ENCODE results near the gene PRSS27. TPM values are rescaled to one million over a fixed set of nuclear protein-coding genes. Genes with fewer than 3 reads are reported as not detected.
A peak's percentile ranks its signal among the peaks of the same experiment; 100 is the strongest.
"Not testable (repeated sequence)": the region's sequence is repeated elsewhere in the genome, so short reads cannot be mapped to it uniquely, and the experiment has no call there.

PRSS27 gene
- total RNA-seq, 2 donors from 2014 or later = 4.4 to 8.7 TPM

- H3K27me3 ChIP-seq (replicated peaks; ENCODE audit: insufficient read depth); H3K27ac ChIP-seq; H3K9me3 ChIP-seq; H3K36me3 ChIP-seq; DNase-seq (ENCODE audit: low spot score); ATAC-seq (ENCODE audit: insufficient number of reproducible peaks, low FRiP score, low read depth): not testable (repeated sequence)
- Histone ChIP-seq H3K4me3 (peak overlapping the region; percentile 37), H3K4me1 (ENCODE audit: control insufficient read depth in 1 of 2, low read depth in 2 of 2) (peaks cover 6 to 26% of the 10 kb centered on the region in 2 donors)
- TF ChIP-seq, protein P1, sequence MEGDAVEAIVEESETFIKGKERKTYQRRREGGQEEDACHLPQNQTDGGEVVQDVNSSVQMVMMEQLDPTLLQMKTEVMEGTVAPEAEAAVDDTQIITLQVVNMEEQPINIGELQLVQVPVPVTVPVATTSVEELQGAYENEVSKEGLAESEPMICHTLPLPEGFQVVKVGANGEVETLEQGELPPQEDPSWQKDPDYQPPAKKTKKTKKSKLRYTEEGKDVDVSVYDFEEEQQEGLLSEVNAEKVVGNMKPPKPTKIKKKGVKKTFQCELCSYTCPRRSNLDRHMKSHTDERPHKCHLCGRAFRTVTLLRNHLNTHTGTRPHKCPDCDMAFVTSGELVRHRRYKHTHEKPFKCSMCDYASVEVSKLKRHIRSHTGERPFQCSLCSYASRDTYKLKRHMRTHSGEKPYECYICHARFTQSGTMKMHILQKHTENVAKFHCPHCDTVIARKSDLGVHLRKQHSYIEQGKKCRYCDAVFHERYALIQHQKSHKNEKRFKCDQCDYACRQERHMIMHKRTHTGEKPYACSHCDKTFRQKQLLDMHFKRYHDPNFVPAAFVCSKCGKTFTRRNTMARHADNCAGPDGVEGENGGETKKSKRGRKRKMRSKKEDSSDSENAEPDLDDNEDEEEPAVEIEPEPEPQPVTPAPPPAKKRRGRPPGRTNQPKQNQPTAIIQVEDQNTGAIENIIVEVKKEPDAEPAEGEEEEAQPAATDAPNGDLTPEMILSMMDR (IDR thresholded peaks at IDR 0.05) = peak; percentile 60
Measured at GRCh38 chr16:2670017-2670416, 50.0 kb downstream of the PRSS27 start.

DNA sequence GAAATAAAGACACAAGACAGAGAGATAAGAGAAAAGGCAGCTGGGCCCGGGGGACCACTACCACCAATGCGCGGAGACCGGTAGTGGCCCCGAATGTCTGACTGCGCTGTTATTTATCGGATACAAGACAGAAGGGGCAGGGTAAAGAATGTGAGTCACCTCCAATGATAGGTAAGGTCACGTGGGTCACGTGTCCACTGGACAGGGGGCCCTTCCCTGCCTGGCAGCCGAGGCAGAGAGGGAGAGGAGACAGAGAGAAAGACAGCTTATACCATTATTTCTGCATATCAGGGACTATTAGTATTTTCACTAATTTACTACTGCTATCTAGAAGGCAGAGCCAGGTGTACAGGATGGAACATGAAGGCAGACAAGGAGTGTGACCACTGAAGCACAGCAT lies 50.4 kb downstream of the PRSS27 start:
- not testable (repeated sequence) for H3K27ac ChIP-seq; H3K9me3 ChIP-seq; H3K36me3 ChIP-seq; DNase-seq (ENCODE audit: low spot score); ATAC-seq (ENCODE audit: insufficient number of reproducible peaks, low FRiP score, low read depth); H3K27me3 ChIP-seq (replicated peaks; ENCODE audit: insufficient read depth)
- Histone ChIP-seq H3K4me3 (peak overlapping the region; percentile 37), H3K4me1 (ENCODE audit: control insufficient read depth in 1 of 2, low read depth in 2 of 2) (peaks cover 6 to 26% of the 10 kb centered on the region in 2 donors)

GRCh38 chr16:2666671-2667070 lies 53.4 kb downstream of the PRSS27 start:
- not testable (repeated sequence) for H3K27ac ChIP-seq; DNase-seq (ENCODE audit: low spot score); ATAC-seq (ENCODE audit: insufficient number of reproducible peaks, low FRiP score, low read depth); H3K9me3 ChIP-seq; H3K36me3 ChIP-seq; H3K27me3 ChIP-seq (replicated peaks; ENCODE audit: insufficient read depth); H3K4me3 ChIP-seq
- peaks cover 0 to 10% of the 10 kb centered on the region in 2 donors for H3K4me1 ChIP-seq (ENCODE audit: control insufficient read depth in 1 of 2, low read depth in 2 of 2)

- Histone ChIP-seq H3K9me3 (no peaks in the 10 kb centered on the region), H3K27ac (no peak overlapping the region), H3K4me1 (ENCODE audit: control insufficient read depth in 1 of 2, low read depth in 2 of 2) (no peaks in the 10 kb centered on the region), H3K4me3 (no peak overlapping the region), H3K36me3 (peaks cover 9% of the 10 kb centered on the region), H3K27me3 (replicated peaks; ENCODE audit: insufficient read depth) (no peaks in the 10 kb centered on the region)
- TF ChIP-seq, protein P1 (IDR thresholded peaks at IDR 0.05) = no peak
- ATAC-seq (ENCODE audit: insufficient number of reproducible peaks, low FRiP score, low read depth) = no peak
- no peak for DNase-seq (ENCODE audit: low spot score)
Measured at GRCh38 chr16:2664574-2664982, 55.4 kb downstream of the PRSS27 start.

GRCh38 chr16:2663553-2664546 lies 56.2 kb downstream of the PRSS27 start:
- TF ChIP-seq, protein P1 (IDR thresholded peaks at IDR 0.05) = no peak
- Histone ChIP-seq H3K27ac (no peak overlapping the region), H3K4me1 (ENCODE audit: control insufficient read depth in 1 of 2, low read depth in 2 of 2) (no peaks in the 10 kb centered on the region), H3K4me3 (no peak overlapping the region), H3K9me3 (no peaks in the 10 kb centered on the region), H3K27me3 (replicated peaks; ENCODE audit: insufficient read depth) (no peaks in the 10 kb centered on the region), H3K36me3 (peaks cover 8% of the 10 kb centered on the region)
- DNase-seq (ENCODE audit: low spot score) = no peak
- ATAC-seq (ENCODE audit: insufficient number of reproducible peaks, low FRiP score, low read depth) = no peak

Other genes starting within 250 kb of the PRSS27 start
- under 1 TPM in 1 of 2 donors, not detected in 1; 0.28 TPM for gene NTN3, start 248.9 kb downstream of the PRSS27 start, total RNA-seq
- 10 to 100 TPM; 14.5 to 15.0 TPM for gene TBC1D24, start 245.1 kb downstream of the PRSS27 start, total RNA-seq
- 10 to 100 TPM; 42.5 to 51.3 TPM for gene ATP6V0C, start 206.3 kb downstream of the PRSS27 start, total RNA-seq
- 10 to 100 TPM; 42.6 to 67.0 TPM for gene AMDHD2, start 199.9 kb downstream of the PRSS27 start, total RNA-seq
- gene CEMP1, start 188.8 kb downstream of the PRSS27 start, total RNA-seq = under 1 TPM in 1 of 2 donors, not detected in 1; 0.63 TPM
- gene PDPK1, start 182.2 kb downstream of the PRSS27 start, total RNA-seq = 10 to 100 TPM; 31.9 to 44.3 TPM
- gene KCTD5, start 37.7 kb downstream of the PRSS27 start, total RNA-seq = 10 to 100 TPM; 13.8 to 19.2 TPM
- gene SRRM2, start 32.4 kb upstream of the PRSS27 start, total RNA-seq = 100 to 1,000 TPM; 476 to 541 TPM
- gene ELOB, start 57.1 kb upstream of the PRSS27 start, total RNA-seq = 100 to 1,000 TPM; 269 to 518 TPM
- gene PRSS33, start 67.3 kb upstream of the PRSS27 start, total RNA-seq = not detected
- not detected for gene PRSS41, start 78.2 kb upstream of the PRSS27 start, total RNA-seq
- gene PRSS21, start 97.0 kb upstream of the PRSS27 start, total RNA-seq = under 1 TPM in 1 of 2 donors, not detected in 1; 0.54 TPM
- gene ZG16B, start 110.1 kb upstream of the PRSS27 start, total RNA-seq = not detected
- gene PRSS22, start 137.9 kb upstream of the PRSS27 start, total RNA-seq = not detected
- 10 to 100 TPM; 52.2 to 53.2 TPM for gene FLYWCH2, start 163.0 kb upstream of the PRSS27 start, total RNA-seq
- gene FLYWCH1, start 191.7 kb upstream of the PRSS27 start, total RNA-seq = 10 to 100 TPM; 65.6 to 72.8 TPM
- gene KREMEN2, start 244.1 kb upstream of the PRSS27 start, total RNA-seq = not detected
- gene PAQR4, start 249.1 kb upstream of the PRSS27 start, total RNA-seq = 1 to 10 TPM; 3.1 to 5.8 TPM